ENCODE measurements around the gene ZNF480. TPM values are rescaled to one million over a fixed set of nuclear protein-coding genes. Genes with fewer than 3 reads are reported as not detected.
"Not testable (repeated sequence)": the region's sequence is repeated elsewhere in the genome, so short reads cannot be mapped to it uniquely, and the experiment has no call there.

The ZNF480 gene
- polyA plus RNA-seq, 2 of the 4 experiments (the other 2 are of a cell fraction) = 14.1 to 63.6 TPM

GRCh38 chr19:52335768-52336116 lies 38.8 kb downstream of the ZNF480 start (continued):
- TF ChIP-seq CTCF (IDR thresholded peaks at IDR 0.05) (no peak), RCOR1 (IDR thresholded peaks at IDR 0.05; ENCODE audit: low read depth, low read length) (no peak), EP300 (IDR thresholded peaks at IDR 0.05) (no peak), NFE2L2 (conservative IDR thresholded peaks at IDR 0.05; ENCODE audit: low read length) (no peak), E2F6 (IDR thresholded peaks at IDR 0.05; ENCODE audit: borderline replicate concordance, low read depth) (no peak), CBX8 (IDR thresholded peaks at IDR 0.05) (no peak), PHF8 (IDR thresholded peaks at IDR 0.05; ENCODE audit: borderline replicate concordance, low read depth) (no peak)

- Histone ChIP-seq H3K9me3 (peaks cover 77% of the 10 kb centered on the region), H3K4me2 (no peak within 1 kb of the TSS), H3K4me3 (no peak within 1 kb of the TSS; the same call in 2 of the 3 replicates), H3K4me1 (no peaks in the 10 kb centered on the region), H3K27ac (no peak within 1 kb of the TSS)
- ChIA-PET CTCF (interaction anchor here (0.8 kb wide), 1 partner anchor 9 kb away, joined by 4 read pairs; no protein-coding TSS in a partner anchor), POLR2A (no interaction called here)
- FAIRE-seq (no peak), DNase-seq (ENCODE audit: low read depth in 1 of 2, low spot score in 1 of 2) (no peak), ATAC-seq (peak in 1 of 2 experiments; percentile 30; a peak in 2 of 6 replicates)
- TF ChIP-seq MYC (IDR thresholded peaks at IDR 0.05; ENCODE audit: borderline replicate concordance, low read length) = no peak
- no peak for TF ChIP-seq MAZ (IDR thresholded peaks at IDR 0.05; ENCODE audit: borderline replicate concordance, low read depth, low read length)
- no peak for TF ChIP-seq E2F6 (IDR thresholded peaks at IDR 0.05; ENCODE audit: borderline replicate concordance, low read depth)
- no peak for TF ChIP-seq PHF8 (IDR thresholded peaks at IDR 0.05; ENCODE audit: borderline replicate concordance, low read depth)
- TF ChIP-seq KDM1A (IDR thresholded peaks at IDR 0.05; ENCODE audit: low read depth) = no peak
- no peak for TF ChIP-seq RCOR1 (IDR thresholded peaks at IDR 0.05; ENCODE audit: low read depth, low read length)
- TF ChIP-seq KDM5A (IDR thresholded peaks at IDR 0.05) = no peak
- no peak for TF ChIP-seq POLR2A (IDR thresholded peaks at IDR 0.05; ENCODE audit: low read length)
- no peak for TF ChIP-seq EHMT2 (IDR thresholded peaks at IDR 0.05; ENCODE audit: low read depth)
- no peak for TF ChIP-seq CHD2 (IDR thresholded peaks at IDR 0.05; ENCODE audit: low read length, partially characterized antibody)
- TF ChIP-seq MAFK (IDR thresholded peaks at IDR 0.05; ENCODE audit: partially characterized antibody) = no peak
- no peak for TF ChIP-seq RAD21 (conservative IDR thresholded peaks at IDR 0.05 in 1 of 2, IDR thresholded peaks at IDR 0.05 in 1 of 2)
- WGBS (ENCODE audit: missing lambda C conversion rate) = 46% methylated on average over 55 of the region's 55 CpGs
Measured at GRCh38 chr19:52336117-52336790, 39.3 kb downstream of the ZNF480 start, which contains the start of gene ZNF610. Gene ZNF610, plus strand, starts transcription at chr19:52336243. Its CDS starts 12,930 bp downstream, at chr19:52349173.

GRCh38 chr19:52336791-52337381 lies 39.9 kb downstream of the ZNF480 start:
- TF ChIP-seq POLR2A (IDR thresholded peaks at IDR 0.05; ENCODE audit: low read length) = no peak
- TF ChIP-seq BCL3 (IDR thresholded peaks at IDR 0.05) = no peak
- no peak for TF ChIP-seq RARB (CRISPR knock-in tag; IDR thresholded peaks at IDR 0.05)
- POLR2A ChIA-PET = no interaction called here
- FAIRE-seq (no peak), DNase-seq (ENCODE audit: low read depth in 1 of 2, low spot score in 1 of 2) (no peak), ATAC-seq (no peak)
- Histone ChIP-seq H3K27ac (no peak overlapping the region), H3K9me3 (peaks cover 77% of the 10 kb centered on the region), H3K4me2 (no peak overlapping the region), H3K4me3 (no peak overlapping the region; the same call in 2 of the 3 replicates), H3K4me1 (no peaks in the 10 kb centered on the region)
- CTCF ChIA-PET = no interaction called here
- WGBS (ENCODE audit: missing lambda C conversion rate) = 34% methylated on average over 9 of the region's 9 CpGs

- H3K4me2 ChIP-seq; DNase-seq (ENCODE audit: low read depth in 1 of 2, low spot score in 1 of 2); H3K27ac ChIP-seq; CTCF ChIA-PET; H3K4me3 ChIP-seq; ATAC-seq; POLR2A ChIA-PET; FAIRE-seq; H3K4me1 ChIP-seq: not testable (repeated sequence)
- peaks cover 78% of the 10 kb centered on the region for H3K9me3 ChIP-seq
- 5% methylated on average over 3 of the region's 3 CpGs for WGBS (ENCODE audit: missing lambda C conversion rate)
Measured at GRCh38 chr19:52339022-52339421, 42.1 kb downstream of the ZNF480 start.
